WTC11 (cell line): Measurements from ENCODE around the gene AGPAT3. TPM values are rescaled to one million over a fixed set of nuclear protein-coding genes. Genes with fewer than 3 reads are reported as not detected.

Experiments used
- ATAC-seq: fragments of 200-7000 bp; cut with Tn5 transposase; 2 replicates; pipeline ENCODE4 v1.10.0; 2021; ENCODE audit warnings: mild to moderate bottlenecking, moderate library complexity
- CTCF ChIA-PET: fragments of 300-600 bp; sonication (Branson Sonifier 250); formaldehyde crosslinking; loops from one replicate; lab custom pipeline; 2021; ENCODE audit warnings: antibody characterized with exemption; lab: Charles Lee
- POLR2A ChIA-PET: fragments of 350-600 bp; sonication (Branson Sonifier 250); formaldehyde crosslinking; loops from one replicate; lab custom pipeline; 2021; ENCODE audit warnings: antibody characterized with exemption; lab: Charles Lee
- DNase-seq: peaks from one replicate; pipeline ENCODE4 v3.0.0; 2021; ENCODE audit warnings: low spot score
- H3K27ac Mint-ChIP-seq: 2 replicates; pipeline ENCODE4 v1.8.0; 2021; ENCODE audit warnings: mixed read lengths
- H3K27me3 Mint-ChIP-seq: 2 replicates; pipeline ENCODE4 v1.8.0; 2021; ENCODE audit warnings: low read depth, mild to moderate bottlenecking, moderate library complexity, mixed read lengths
- H3K36me3 Mint-ChIP-seq: 2 replicates; pipeline ENCODE4 v1.8.0; 2021; ENCODE audit warnings: mixed read lengths
- H3K4me1 Mint-ChIP-seq: 2 replicates; pipeline ENCODE4 v1.8.0; 2022; ENCODE audit warnings: mixed read lengths
- H3K4me3 Mint-ChIP-seq: 2 replicates; pipeline ENCODE4 v1.8.0; 2021; ENCODE audit warnings: mild to moderate bottlenecking, moderate library complexity, mixed read lengths
- H3K9me3 Mint-ChIP-seq: 2 replicates; pipeline ENCODE4 v1.8.0; 2021; ENCODE audit warnings: mixed read lengths
- ATF2 ChIP-seq: sonication (generic); formaldehyde crosslinking; IDR thresholded peaks from 2 replicates; pipeline ENCODE4 v1.8.1; 2022; ENCODE audit warnings: low read depth, missing genetic modification reagents, borderline replicate concordance
- CREB1 ChIP-seq: sonication (generic); formaldehyde crosslinking; IDR thresholded peaks from 2 replicates; pipeline ENCODE4 v1.8.0; 2023; ENCODE audit warnings: mild to moderate bottlenecking, missing genetic modification reagents
- CREM ChIP-seq: sonication (generic); formaldehyde crosslinking; IDR thresholded peaks from 2 replicates; pipeline ENCODE4 v1.8.1; 2022; ENCODE audit warnings: mild to moderate bottlenecking, missing genetic modification reagents, moderate library complexity
- E2F4 ChIP-seq: sonication (generic); formaldehyde crosslinking; IDR thresholded peaks from 2 replicates; pipeline ENCODE4 v1.8.1; 2022; ENCODE audit warnings: low read depth, mild to moderate bottlenecking, moderate library complexity, missing genetic modification reagents, borderline replicate concordance
- ELF4 ChIP-seq: sonication (generic); formaldehyde crosslinking; IDR thresholded peaks from 2 replicates; pipeline ENCODE4 v1.8.1; 2022; ENCODE audit warnings: low read depth, mild to moderate bottlenecking, moderate library complexity, missing genetic modification reagents
- ETV6 ChIP-seq: sonication (generic); formaldehyde crosslinking; IDR thresholded peaks from 2 replicates; pipeline ENCODE4 v1.8.1; 2022; ENCODE audit warnings: mild to moderate bottlenecking, missing genetic modification reagents
- FOXJ3 ChIP-seq: sonication (generic); formaldehyde crosslinking; IDR thresholded peaks from 2 replicates; pipeline ENCODE4 v1.9.0; 2021; ENCODE audit warnings: missing genetic modification reagents, mild to moderate bottlenecking, borderline replicate concordance
- MXD4 ChIP-seq: fragments of 250-450 bp; sonication (Bioruptor Pico); IDR thresholded peaks from 2 replicates; pipeline ENCODE4 v1.8.0; 2021; ENCODE audit warnings: mild to moderate bottlenecking, moderate library complexity, borderline replicate concordance
- MYBL2 ChIP-seq: sonication (generic); formaldehyde crosslinking; IDR thresholded peaks from 2 replicates; pipeline ENCODE4 v1.8.1; 2023; ENCODE audit warnings: mild to moderate bottlenecking, moderate library complexity, missing genetic modification reagents
- NR1H2 ChIP-seq: sonication (generic); formaldehyde crosslinking; IDR thresholded peaks from 2 replicates; pipeline ENCODE4 v1.9.0; 2021; ENCODE audit warnings: mild to moderate bottlenecking, moderate library complexity, missing genetic modification reagents
- NR2C2 ChIP-seq: sonication (generic); formaldehyde crosslinking; IDR thresholded peaks from 2 replicates; pipeline ENCODE4 v1.8.0; 2022; ENCODE audit warnings: mild to moderate bottlenecking, missing genetic modification reagents
- RORB ChIP-seq: fragments of 250-450 bp; sonication (Bioruptor Pico); IDR thresholded peaks from 2 replicates; pipeline ENCODE4 v1.9.0; 2021; ENCODE audit warnings: mild to moderate bottlenecking
- TCF7 ChIP-seq: sonication (generic); formaldehyde crosslinking; IDR thresholded peaks from 2 replicates; pipeline ENCODE4 v1.8.0; 2022; ENCODE audit warnings: mild to moderate bottlenecking, low read depth, missing genetic modification reagents, moderate library complexity
- ZBTB43 ChIP-seq: sonication (generic); formaldehyde crosslinking; IDR thresholded peaks from 2 replicates; pipeline ENCODE4 v1.8.1; 2023; ENCODE audit warnings: mild to moderate bottlenecking, missing genetic modification reagents
- ZNF138 ChIP-seq: sonication (generic); formaldehyde crosslinking; conservative IDR thresholded peaks from 2 replicates; pipeline ENCODE4 v1.8.1; 2022; ENCODE audit warnings: mild to moderate bottlenecking, moderate library complexity, missing genetic modification reagents
- ZNF232 ChIP-seq: sonication (generic); formaldehyde crosslinking; IDR thresholded peaks from 2 replicates; pipeline ENCODE4 v1.8.0; 2022; ENCODE audit warnings: mild to moderate bottlenecking, missing genetic modification reagents
- ZNF671 ChIP-seq: fragments of 250-450 bp; sonication (Bioruptor Pico); IDR thresholded peaks from 2 replicates; pipeline ENCODE4 v1.8.0; 2021; ENCODE audit warnings: mild to moderate bottlenecking
- total RNA-seq: library from RNA; stranded (reverse); gene quantifications from 3 replicates; pipeline ENCODE4 v1.2.3, GENCODE V29; 2021
- TF ChIP-seq, protein P1 (sequence below): sonication (generic); formaldehyde crosslinking; IDR thresholded peaks from 2 replicates; pipeline ENCODE4 v1.8.0; 2022; ENCODE audit warnings: mild to moderate bottlenecking, missing genetic modification reagents
- TF ChIP-seq, protein P2 (sequence below): fragments of 200-600 bp; IDR thresholded peaks from 2 replicates; pipeline ENCODE4 v1.8.0; 2022; ENCODE audit warnings: antibody characterized with exemption

Gene AGPAT3
- total RNA-seq, 1 experiment from 2014 or later: 5.6 TPM

DNA sequence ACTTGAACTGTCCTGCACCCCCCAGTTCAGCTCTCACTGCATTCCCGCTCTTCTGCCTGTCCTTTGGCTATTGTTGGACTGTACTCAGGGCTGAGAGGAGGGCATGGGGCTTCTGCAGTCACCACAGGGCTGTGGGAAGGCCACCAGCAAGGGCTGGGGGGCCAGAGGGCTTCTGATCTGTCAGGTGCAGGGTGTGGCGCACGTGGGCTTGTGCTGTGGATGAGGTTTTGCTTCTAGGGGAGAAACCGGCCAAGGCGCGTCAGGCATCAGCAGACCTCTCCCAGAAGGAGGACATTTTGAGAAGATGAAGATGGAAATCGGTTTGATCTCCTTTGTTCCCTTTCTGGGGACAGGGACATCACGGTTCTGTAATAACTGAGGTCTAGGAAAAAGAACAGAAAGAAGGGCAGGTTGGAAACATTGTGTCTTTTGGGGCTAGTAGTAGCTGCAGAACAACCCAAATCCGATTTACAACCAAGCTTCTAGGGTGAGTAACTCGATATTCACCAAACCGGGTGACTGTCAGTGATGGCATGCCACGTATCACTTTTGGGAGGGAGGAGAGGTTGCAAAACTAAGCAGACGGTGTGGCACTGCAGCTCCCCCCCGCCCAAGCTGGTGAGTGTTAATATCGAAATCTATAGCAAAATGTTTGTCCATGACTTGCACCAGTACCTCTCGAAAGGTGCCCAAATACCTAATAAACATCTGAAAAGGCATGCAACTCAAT lies 40.9 kb downstream of the AGPAT3 start (continued):
- no peak for TF ChIP-seq RORB (CRISPR knock-in tag)
- TF ChIP-seq ELF4 (CRISPR knock-in tag): no peak
- no peak for TF ChIP-seq FOXJ3 (CRISPR knock-in tag)
- TF ChIP-seq CREB1 (CRISPR knock-in tag): no peak
- no peak for TF ChIP-seq MXD4
- no peak for TF ChIP-seq NR1H2
- no peak for TF ChIP-seq ZNF138 (CRISPR knock-in tag)

GRCh38 chr21:43906585-43907370 lies 41.8 kb downstream of the AGPAT3 start:
- ATAC-seq (no peak), DNase-seq (no peak)
- no peaks in the 10 kb centered on the region for H3K27me3 Mint-ChIP-seq
- H3K4me1 Mint-ChIP-seq: peaks cover 3% of the 10 kb centered on the region; the same call in 1 of the 2 replicates
- no peak overlapping the region for H3K4me3 Mint-ChIP-seq
- POLR2A ChIA-PET: interaction anchor here (0.6 kb wide), 1 partner anchor 1351 kb away, joined by 3 read pairs; no protein-coding TSS in a partner anchor
- no peaks in the 10 kb centered on the region for H3K36me3 Mint-ChIP-seq
- CTCF ChIA-PET: interaction anchor here (0.6 to 2.2 kb wide), 3 partner anchors 24 to 90 kb away, joined by 3 to 5 read pairs (median 3); no protein-coding TSS in a partner anchor
- peak overlapping the region; percentile 16; the same call in 1 of the 2 replicates for H3K27ac Mint-ChIP-seq
- TF ChIP-seq CREM (no peak), ZBTB43 (CRISPR knock-in tag) (no peak), TCF7 (CRISPR knock-in tag) (no peak), E2F4 (CRISPR knock-in tag) (no peak), ZNF671 (CRISPR knock-in tag) (no peak), MYBL2 (CRISPR knock-in tag) (no peak), ZNF232 (CRISPR knock-in tag) (no peak), ATF2 (CRISPR knock-in tag) (no peak)
- TF ChIP-seq, protein P1, sequence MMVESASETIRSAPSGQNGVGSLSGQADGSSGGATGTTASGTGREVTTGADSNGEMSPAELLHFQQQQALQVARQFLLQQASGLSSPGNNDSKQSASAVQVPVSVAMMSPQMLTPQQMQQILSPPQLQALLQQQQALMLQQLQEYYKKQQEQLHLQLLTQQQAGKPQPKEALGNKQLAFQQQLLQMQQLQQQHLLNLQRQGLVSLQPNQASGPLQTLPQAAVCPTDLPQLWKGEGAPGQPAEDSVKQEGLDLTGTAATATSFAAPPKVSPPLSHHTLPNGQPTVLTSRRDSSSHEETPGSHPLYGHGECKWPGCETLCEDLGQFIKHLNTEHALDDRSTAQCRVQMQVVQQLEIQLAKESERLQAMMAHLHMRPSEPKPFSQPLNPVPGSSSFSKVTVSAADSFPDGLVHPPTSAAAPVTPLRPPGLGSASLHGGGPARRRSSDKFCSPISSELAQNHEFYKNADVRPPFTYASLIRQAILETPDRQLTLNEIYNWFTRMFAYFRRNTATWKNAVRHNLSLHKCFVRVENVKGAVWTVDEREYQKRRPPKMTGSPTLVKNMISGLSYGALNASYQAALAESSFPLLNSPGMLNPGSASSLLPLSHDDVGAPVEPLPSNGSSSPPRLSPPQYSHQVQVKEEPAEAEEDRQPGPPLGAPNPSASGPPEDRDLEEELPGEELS: no peak
- no peaks in the 10 kb centered on the region for H3K9me3 Mint-ChIP-seq

DNA sequence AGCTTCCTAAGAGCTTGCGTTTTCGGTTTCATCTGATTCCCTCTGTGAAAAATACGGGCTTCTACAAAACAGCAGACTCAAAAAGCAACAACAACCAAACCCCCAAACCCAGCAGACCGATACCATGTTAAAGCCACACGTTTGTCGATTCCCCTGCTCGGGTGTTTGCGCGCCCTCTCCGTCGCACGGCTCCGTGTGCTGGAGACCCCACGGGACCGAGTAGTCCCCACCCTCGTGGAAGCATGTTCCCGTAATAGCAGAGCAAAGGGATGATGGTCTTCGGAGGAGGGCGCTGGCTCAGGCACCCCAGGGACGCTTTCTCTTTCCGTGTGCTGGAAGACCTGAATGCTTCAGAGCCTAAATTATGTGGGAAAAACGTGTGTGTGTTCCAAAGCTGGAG lies 42.7 kb downstream of the AGPAT3 start:
- CTCF ChIA-PET: interaction anchor here (1.2 to 1.4 kb wide), 2 partner anchors 34 to 91 kb away, joined by 3 to 5 read pairs; no protein-coding TSS in a partner anchor
- ATAC-seq (no peak), DNase-seq (no peak)
- Mint-ChIP-seq H3K36me3 (no peaks in the 10 kb centered on the region), H3K4me3 (no peak overlapping the region), H3K9me3 (no peaks in the 10 kb centered on the region), H3K4me1 (peaks cover 3% of the 10 kb centered on the region; the same call in 1 of the 2 replicates), H3K27ac (no peak overlapping the region), H3K27me3 (no peaks in the 10 kb centered on the region)
- POLR2A ChIA-PET: no interaction called here
- TF ChIP-seq ZNF671 (CRISPR knock-in tag) (no peak), ZNF138 (CRISPR knock-in tag) (no peak), NR2C2 (CRISPR knock-in tag) (no peak), ETV6 (CRISPR knock-in tag) (no peak)
- TF ChIP-seq, protein P1: no peak
- TF ChIP-seq, protein P2, sequence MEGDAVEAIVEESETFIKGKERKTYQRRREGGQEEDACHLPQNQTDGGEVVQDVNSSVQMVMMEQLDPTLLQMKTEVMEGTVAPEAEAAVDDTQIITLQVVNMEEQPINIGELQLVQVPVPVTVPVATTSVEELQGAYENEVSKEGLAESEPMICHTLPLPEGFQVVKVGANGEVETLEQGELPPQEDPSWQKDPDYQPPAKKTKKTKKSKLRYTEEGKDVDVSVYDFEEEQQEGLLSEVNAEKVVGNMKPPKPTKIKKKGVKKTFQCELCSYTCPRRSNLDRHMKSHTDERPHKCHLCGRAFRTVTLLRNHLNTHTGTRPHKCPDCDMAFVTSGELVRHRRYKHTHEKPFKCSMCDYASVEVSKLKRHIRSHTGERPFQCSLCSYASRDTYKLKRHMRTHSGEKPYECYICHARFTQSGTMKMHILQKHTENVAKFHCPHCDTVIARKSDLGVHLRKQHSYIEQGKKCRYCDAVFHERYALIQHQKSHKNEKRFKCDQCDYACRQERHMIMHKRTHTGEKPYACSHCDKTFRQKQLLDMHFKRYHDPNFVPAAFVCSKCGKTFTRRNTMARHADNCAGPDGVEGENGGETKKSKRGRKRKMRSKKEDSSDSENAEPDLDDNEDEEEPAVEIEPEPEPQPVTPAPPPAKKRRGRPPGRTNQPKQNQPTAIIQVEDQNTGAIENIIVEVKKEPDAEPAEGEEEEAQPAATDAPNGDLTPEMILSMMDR: no peak
